Measurements from ENCODE around the gene CEP192.

- TF ChIP-seq, protein P1, sequence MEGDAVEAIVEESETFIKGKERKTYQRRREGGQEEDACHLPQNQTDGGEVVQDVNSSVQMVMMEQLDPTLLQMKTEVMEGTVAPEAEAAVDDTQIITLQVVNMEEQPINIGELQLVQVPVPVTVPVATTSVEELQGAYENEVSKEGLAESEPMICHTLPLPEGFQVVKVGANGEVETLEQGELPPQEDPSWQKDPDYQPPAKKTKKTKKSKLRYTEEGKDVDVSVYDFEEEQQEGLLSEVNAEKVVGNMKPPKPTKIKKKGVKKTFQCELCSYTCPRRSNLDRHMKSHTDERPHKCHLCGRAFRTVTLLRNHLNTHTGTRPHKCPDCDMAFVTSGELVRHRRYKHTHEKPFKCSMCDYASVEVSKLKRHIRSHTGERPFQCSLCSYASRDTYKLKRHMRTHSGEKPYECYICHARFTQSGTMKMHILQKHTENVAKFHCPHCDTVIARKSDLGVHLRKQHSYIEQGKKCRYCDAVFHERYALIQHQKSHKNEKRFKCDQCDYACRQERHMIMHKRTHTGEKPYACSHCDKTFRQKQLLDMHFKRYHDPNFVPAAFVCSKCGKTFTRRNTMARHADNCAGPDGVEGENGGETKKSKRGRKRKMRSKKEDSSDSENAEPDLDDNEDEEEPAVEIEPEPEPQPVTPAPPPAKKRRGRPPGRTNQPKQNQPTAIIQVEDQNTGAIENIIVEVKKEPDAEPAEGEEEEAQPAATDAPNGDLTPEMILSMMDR (IDR thresholded peaks at IDR 0.05): no peak
- no peak for TF ChIP-seq EZH2 (IDR thresholded peaks at IDR 0.05)
- TF ChIP-seq EZH2phosphoT487 (IDR thresholded peaks at IDR 0.05): no peak
Measured at GRCh38 chr18:12960853-12961397, 30.2 kb upstream of the CEP192 start.
